22Rv1 (cell line): ENCODE data around the gene TSPAN18.

Experiments
- H3K27ac ChIP-seq: fragments of 450-650 bp; 2 replicates; pipeline ENCODE4 v1.5.1; 2017
- ZFX ChIP-seq: fragments of 450-650 bp; IDR thresholded peaks from 2 replicates; pipeline ENCODE4 v1.6.1; 2017; ENCODE audit warnings: antibody characterized with exemption, borderline replicate concordance
- TF ChIP-seq, protein P1 (sequence below): fragments of 450-650 bp; IDR thresholded peaks from 2 replicates; pipeline ENCODE4 v1.5.1; 2017; ENCODE audit warnings: mild to moderate bottlenecking

Gene TSPAN18

GRCh38 chr11:44725016-44725685 is 1.6 kb upstream of the TSPAN18 start:
- H3K27ac ChIP-seq: no peak overlapping the region

DNA sequence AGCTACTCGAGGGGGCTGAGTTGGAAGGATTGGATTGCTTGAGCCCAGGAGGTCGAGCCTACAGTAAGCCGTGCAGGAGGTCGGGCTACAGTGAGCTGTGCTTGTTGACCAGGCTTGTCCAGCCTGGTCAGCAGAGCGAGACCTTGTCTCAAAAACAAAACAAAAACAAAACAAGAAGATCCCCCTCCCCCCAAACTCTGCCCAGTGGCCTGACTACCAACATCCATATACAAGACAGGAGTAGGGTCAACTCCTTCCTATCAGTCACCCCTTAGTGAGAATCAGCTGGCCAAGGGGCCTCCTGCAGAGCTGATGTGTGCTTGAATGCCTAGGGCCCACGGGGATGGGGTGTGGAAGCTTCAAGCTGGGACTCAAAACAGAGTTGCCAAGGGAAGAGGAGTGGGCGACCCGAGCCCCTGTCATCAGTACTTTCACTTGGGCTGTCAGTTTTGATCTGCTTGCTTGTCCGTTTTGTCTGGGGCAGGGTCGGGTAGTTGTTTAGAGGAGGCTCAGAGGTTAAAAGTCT is 942 bp upstream of the TSPAN18 start:
- no peak overlapping the region for H3K27ac ChIP-seq
- TF ChIP-seq ZFX: no peak
- TF ChIP-seq, protein P1, sequence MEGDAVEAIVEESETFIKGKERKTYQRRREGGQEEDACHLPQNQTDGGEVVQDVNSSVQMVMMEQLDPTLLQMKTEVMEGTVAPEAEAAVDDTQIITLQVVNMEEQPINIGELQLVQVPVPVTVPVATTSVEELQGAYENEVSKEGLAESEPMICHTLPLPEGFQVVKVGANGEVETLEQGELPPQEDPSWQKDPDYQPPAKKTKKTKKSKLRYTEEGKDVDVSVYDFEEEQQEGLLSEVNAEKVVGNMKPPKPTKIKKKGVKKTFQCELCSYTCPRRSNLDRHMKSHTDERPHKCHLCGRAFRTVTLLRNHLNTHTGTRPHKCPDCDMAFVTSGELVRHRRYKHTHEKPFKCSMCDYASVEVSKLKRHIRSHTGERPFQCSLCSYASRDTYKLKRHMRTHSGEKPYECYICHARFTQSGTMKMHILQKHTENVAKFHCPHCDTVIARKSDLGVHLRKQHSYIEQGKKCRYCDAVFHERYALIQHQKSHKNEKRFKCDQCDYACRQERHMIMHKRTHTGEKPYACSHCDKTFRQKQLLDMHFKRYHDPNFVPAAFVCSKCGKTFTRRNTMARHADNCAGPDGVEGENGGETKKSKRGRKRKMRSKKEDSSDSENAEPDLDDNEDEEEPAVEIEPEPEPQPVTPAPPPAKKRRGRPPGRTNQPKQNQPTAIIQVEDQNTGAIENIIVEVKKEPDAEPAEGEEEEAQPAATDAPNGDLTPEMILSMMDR: no peak

More at GRCh38 chr11:44725016-44725685, 1.6 kb upstream of the TSPAN18 start:
- TF ChIP-seq ZFX: no peak
- TF ChIP-seq, protein P1: no peak

- TF ChIP-seq, protein P1: no peak
- no peak for TF ChIP-seq ZFX
- no peak overlapping the region for H3K27ac ChIP-seq
These were observed 281 bp downstream of the TSPAN18 start for GRCh38 chr11:44727114-44727372.

DNA sequence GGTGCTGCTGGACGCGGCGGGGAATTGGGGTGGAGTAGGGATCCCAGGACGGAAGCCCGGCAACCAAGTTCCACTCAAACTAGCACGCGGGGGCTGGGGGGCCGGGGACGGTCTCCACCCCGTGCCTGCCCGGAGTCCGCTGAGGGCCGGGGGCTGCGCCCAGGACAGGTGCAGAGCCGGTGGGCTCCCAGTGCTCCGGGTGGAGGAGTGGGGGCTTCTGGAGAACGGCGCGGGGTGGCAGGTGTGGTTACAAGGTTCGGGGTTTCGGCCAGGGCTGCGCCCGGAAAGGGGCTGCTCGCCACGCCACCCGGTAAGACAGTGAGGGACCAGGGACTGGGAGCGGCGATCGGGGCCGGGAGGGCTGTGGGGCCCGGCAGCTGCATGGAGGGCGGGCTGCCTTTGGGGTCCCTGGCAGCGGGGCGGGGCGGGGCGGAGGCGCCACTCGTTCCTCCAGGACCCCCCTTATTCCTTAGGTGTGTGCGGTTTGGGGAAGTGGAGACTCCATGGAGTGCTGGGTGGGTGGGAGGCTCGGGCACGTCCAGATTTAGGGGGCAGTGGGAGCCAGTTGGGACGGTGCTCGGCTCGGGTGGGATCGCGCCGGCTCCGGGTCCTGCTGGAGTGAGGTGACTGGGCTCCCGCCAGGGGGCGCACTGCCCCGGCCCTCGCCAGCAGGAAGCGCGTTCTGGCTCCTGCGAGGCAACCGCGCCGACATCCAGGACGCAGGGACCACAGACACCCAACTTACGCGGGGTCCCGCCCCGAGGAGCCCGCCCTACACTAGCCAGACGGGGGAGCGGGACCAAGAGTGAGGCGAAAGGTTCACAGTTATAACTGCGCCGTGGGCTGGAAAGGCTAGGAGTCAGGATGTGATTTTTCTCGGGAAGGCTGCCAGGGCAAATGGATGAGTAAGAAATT is 868 bp downstream of the TSPAN18 start:
- no peak for TF ChIP-seq ZFX
- TF ChIP-seq, protein P1: peak; percentile 94
- H3K27ac ChIP-seq: no peak overlapping the region

DNA sequence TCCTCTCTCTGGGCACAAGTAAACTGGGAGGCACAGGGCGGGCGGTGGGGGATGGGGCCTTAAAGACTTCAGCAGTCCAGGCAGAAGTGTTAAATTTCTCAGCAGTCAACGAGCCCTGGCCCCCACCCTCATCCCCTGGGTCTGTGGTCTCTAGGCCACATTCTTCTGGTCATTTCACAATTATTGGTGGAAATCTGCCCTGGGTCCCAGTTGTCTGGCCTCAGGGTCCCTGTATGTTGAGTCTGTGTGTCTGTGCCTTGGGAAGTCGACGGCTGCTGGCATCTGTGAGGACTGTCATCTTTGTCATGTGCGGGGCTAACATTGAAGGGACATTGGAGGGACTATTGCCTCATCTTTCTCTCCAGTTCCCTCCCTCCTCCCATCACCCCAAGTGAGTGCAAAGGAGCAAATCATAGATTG is 1.7 kb downstream of the TSPAN18 start:
- no peak for TF ChIP-seq ZFX
- TF ChIP-seq, protein P1: no peak
- no peak overlapping the region for H3K27ac ChIP-seq

GRCh38 chr11:44729063-44729462 is 2.3 kb downstream of the TSPAN18 start:
- TF ChIP-seq ZFX: no peak
- TF ChIP-seq, protein P1: no peak
- no peak overlapping the region for H3K27ac ChIP-seq

DNA sequence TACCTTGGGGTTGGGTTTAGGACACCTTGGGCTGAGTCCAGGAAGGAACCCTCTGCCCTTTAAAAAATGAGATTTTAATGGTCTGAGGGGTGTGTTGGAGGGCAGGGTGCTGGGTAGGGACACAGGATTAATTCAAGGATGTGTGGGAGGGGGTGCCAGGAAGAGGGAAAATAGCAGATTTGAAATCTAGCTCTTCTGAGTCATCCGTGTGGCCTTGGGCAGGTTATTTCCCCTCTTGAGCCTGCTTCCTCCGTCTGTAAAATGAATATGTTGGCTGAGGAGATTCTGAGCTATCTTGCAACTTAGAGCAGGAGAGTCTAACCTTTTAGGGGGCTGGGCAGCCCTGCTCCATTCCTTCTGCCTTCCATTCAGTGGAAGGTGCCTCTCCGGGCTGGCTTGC is 3.0 kb downstream of the TSPAN18 start:
- no peak for TF ChIP-seq ZFX
- TF ChIP-seq, protein P1: no peak
- H3K27ac ChIP-seq: no peak overlapping the region
